Activated CD4-positive, alpha-beta memory T cell treated with anti-CD3 and anti-CD28 coated beads, Interleukin-2, amount 10 ng/mL, durations not matched to agents 7 days and 5 days (primary cell): Measurements from ENCODE around the gene DNAJC21. TPM values are rescaled to one million over a fixed set of nuclear protein-coding genes. Genes with fewer than 3 reads are reported as not detected.
"Not testable (repeated sequence)": the region's sequence is repeated elsewhere in the genome, so short reads cannot be mapped to it uniquely, and the experiment has no call there.

ENCODE experiments used
- CTCF ChIA-PET: fragments of 350-600 bp; sonication (Branson Sonifier 250); formaldehyde crosslinking; loops from one replicate; lab custom pipeline; 2021; ENCODE audit warnings: antibody characterized with exemption, inconsistent platforms; lab: Charles Lee
- POLR2A ChIA-PET: fragments of 350-600 bp; sonication (Branson Sonifier 250); formaldehyde crosslinking; loops from one replicate; lab custom pipeline; 2021; ENCODE audit warnings: antibody characterized with exemption; lab: Charles Lee
- DNase-seq: peaks from one replicate; pipeline ENCODE4 v3.0.0-alpha.2; 2020
- H3K27ac Mint-ChIP-seq: one replicate; pipeline ENCODE4 v1.8.0; 2021; ENCODE audit warnings: mild to moderate bottlenecking, mixed read lengths
- H3K27me3 Mint-ChIP-seq: one replicate; pipeline ENCODE4 v1.8.0; 2021; ENCODE audit warnings: mixed read lengths
- H3K36me3 Mint-ChIP-seq: one replicate; pipeline ENCODE4 v1.8.0; 2021; ENCODE audit warnings: low read depth, mixed read lengths
- H3K4me1 Mint-ChIP-seq: one replicate; pipeline ENCODE4 v1.8.0; 2021; ENCODE audit warnings: mixed read lengths
- H3K4me3 Mint-ChIP-seq: one replicate; pipeline ENCODE4 v1.8.0; 2021; ENCODE audit warnings: mild to moderate bottlenecking, mixed read lengths
- H3K9me3 Mint-ChIP-seq: one replicate; pipeline ENCODE4 v1.8.0; 2021; ENCODE audit warnings: mixed read lengths
- total RNA-seq, 2 experiments: library from RNA; stranded (reverse); gene quantifications; one replicate each; pipeline ENCODE4 v1.2.3, GENCODE V29; 2021

Gene DNAJC21
- total RNA-seq, 2 experiments from 2014 or later: 53.8 to 56.8 TPM

- Mint-ChIP-seq H3K27ac (no peak overlapping the region), H3K4me3 (no peak overlapping the region)
- DNase-seq: no peak
Observed at GRCh38 chr5:34903260-34903659, 26.1 kb upstream of the DNAJC21 start.

DNA sequence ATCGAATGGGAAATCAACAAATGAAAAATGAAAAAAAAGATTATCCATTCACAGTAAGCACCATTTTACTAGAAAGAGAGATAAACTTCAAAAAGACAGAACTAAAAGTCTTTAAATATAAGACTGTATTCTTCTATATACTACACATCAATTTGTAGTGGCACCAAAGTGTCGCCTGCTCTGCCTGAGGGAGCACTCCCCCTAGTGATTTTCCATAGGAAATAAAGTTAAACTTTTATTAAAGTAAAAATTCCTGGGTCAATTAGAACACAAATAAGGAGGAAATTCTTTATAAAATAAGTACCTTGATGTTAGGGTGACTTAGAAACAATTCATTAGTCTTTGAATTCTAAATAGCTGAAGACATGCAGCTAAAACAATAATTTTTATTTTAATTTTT is 23.8 kb upstream of the DNAJC21 start:
- POLR2A ChIA-PET: interaction anchor here (0.7 to 1.2 kb wide), 2 partner anchors 9 to 67 kb away, joined by 3 to 4 read pairs; partner anchors contain the start of gene TTC23L
- no peaks in the 10 kb centered on the region for H3K4me1 Mint-ChIP-seq
- H3K27ac Mint-ChIP-seq: no peak overlapping the region
- H3K9me3 Mint-ChIP-seq: no peaks in the 10 kb centered on the region
- H3K4me3 Mint-ChIP-seq: no peak overlapping the region
- CTCF ChIA-PET: interaction anchor here (0.8 to 0.9 kb wide), 2 partner anchors 8 to 9 kb away, joined by 3 to 5 read pairs; partner anchors contain the start of genes BRIX1 and RAD1
- H3K36me3 Mint-ChIP-seq: peaks cover 28% of the 10 kb centered on the region
- DNase-seq: no peak
- H3K27me3 Mint-ChIP-seq: no peaks in the 10 kb centered on the region

More at GRCh38 chr5:34903260-34903659, 26.1 kb upstream of the DNAJC21 start:
- ChIA-PET POLR2A (interaction anchor here (2.3 kb wide), 1 partner anchor 12 kb away, joined by 12 read pairs; the partner anchor contains the start of genes BRIX1 and RAD1), CTCF (interaction anchor here (0.9 to 2.1 kb wide), 3 partner anchors 8 to 380 kb away, joined by 3 to 6 read pairs (median 3); no protein-coding TSS in a partner anchor)
- Mint-ChIP-seq H3K36me3 (peaks cover 14% of the 10 kb centered on the region), H3K27me3 (no peaks in the 10 kb centered on the region), H3K4me1 (no peaks in the 10 kb centered on the region), H3K9me3 (no peaks in the 10 kb centered on the region)

DNA sequence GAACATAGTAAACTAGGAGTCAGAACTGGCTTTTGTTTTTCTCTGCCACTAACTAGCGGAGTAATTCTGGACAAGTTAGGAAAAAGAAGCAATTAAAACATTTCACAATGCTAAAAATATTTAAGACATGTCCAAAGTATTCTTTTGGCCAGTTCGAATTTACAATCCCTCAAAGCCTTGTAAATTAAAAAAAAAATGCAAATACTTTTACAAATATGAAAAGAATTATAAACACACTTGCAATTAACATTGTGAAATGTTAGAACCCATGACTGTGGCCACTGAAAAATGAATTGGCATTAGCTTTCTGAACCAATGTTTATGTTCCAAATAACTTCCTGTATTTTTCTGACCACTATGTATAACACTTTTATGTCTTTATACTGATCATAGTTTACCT is 16.3 kb upstream of the DNAJC21 start:
- H3K36me3 Mint-ChIP-seq: peaks cover 52% of the 10 kb centered on the region
- no peak overlapping the region for H3K4me3 Mint-ChIP-seq
- no peak overlapping the region for H3K27ac Mint-ChIP-seq
- ChIA-PET CTCF (interaction anchor here (1.5 kb wide), 1 partner anchor 9 kb away, joined by 3 read pairs; no protein-coding TSS in a partner anchor), POLR2A (interaction anchor here (1.2 to 7.1 kb wide), 2 partner anchors 10 to 17 kb away, joined by 4 to 200 read pairs; partner anchors contain the start of gene DNAJC21)
- H3K9me3 Mint-ChIP-seq: no peaks in the 10 kb centered on the region
- no peak for DNase-seq
- no peaks in the 10 kb centered on the region for H3K27me3 Mint-ChIP-seq
- peaks cover 36% of the 10 kb centered on the region for H3K4me1 Mint-ChIP-seq

GRCh38 chr5:34914671-34915138 is 14.7 kb upstream of the DNAJC21 start:
- POLR2A ChIA-PET: interaction anchor here (1.0 to 7.1 kb wide), 12 partner anchors 9 to 669 kb away, joined by 3 to 200 read pairs (median 6); partner anchors contain the start of genes DNAJC21 and TTC23L
- Mint-ChIP-seq H3K9me3 (no peaks in the 10 kb centered on the region), H3K27ac (no peak overlapping the region), H3K4me3 (no peak overlapping the region), H3K4me1 (peaks cover 39% of the 10 kb centered on the region), H3K27me3 (no peaks in the 10 kb centered on the region), H3K36me3 (peaks cover 43% of the 10 kb centered on the region)
- CTCF ChIA-PET: interaction anchor here (0.7 to 5.7 kb wide), 7 partner anchors 9 to 440 kb away, joined by 3 to 39 read pairs (median 5); partner anchors contain the start of gene DNAJC21
- DNase-seq: peak; percentile 32

GRCh38 chr5:34915139-34915855 is 14.1 kb upstream of the DNAJC21 start, which contains the start of the genes BRIX1 and RAD1:
BRIX1 (plus strand) TSS chr5:34915711; CDS start chr5:34915739, 28 bp downstream.
RAD1 (minus strand) TSS chr5:34915504; CDS start chr5:34914892, 612 bp downstream.
- H3K9me3 Mint-ChIP-seq: no peaks in the 10 kb centered on the region
- H3K36me3 Mint-ChIP-seq: peaks cover 42% of the 10 kb centered on the region
- H3K27me3 Mint-ChIP-seq: no peaks in the 10 kb centered on the region
- POLR2A ChIA-PET: interaction anchor here (0.9 to 7.1 kb wide), 15 partner anchors 9 to 1326 kb away, joined by 3 to 200 read pairs (median 5); partner anchors contain the start of genes DNAJC21 and TTC23L
- peaks cover 41% of the 10 kb centered on the region for H3K4me1 Mint-ChIP-seq
- H3K4me3 Mint-ChIP-seq: no peak within 1 kb of the TSS
- CTCF ChIA-PET: interaction anchor here (0.7 to 5.7 kb wide), 8 partner anchors 9 to 441 kb away, joined by 3 to 39 read pairs (median 4); partner anchors contain the start of gene DNAJC21
- peak; percentile 96 for DNase-seq
- no peak within 1 kb of the TSS for H3K27ac Mint-ChIP-seq

DNA sequence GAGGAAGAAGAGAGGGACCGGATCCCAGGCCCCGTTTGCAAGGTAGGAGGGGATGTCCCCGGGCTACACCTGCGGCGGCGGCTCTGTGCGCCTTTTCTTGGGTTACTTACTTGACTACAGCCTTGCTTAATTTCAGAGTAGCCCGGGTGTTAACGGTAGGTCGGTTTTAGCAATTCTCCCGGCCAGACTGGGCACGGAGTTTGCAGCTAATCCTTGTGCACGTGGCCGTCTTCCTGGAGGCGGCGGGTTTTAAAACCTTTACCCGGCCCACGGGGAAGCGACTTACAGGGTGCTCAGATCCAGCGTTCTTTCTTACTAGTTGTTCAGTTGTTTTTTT is 13.5 kb upstream of the DNAJC21 start:
- H3K36me3 Mint-ChIP-seq: peaks cover 44% of the 10 kb centered on the region
- H3K27ac Mint-ChIP-seq: no peak overlapping the region
- peaks cover 43% of the 10 kb centered on the region for H3K4me1 Mint-ChIP-seq
- no peaks in the 10 kb centered on the region for H3K27me3 Mint-ChIP-seq
- POLR2A ChIA-PET: interaction anchor here (0.9 to 7.1 kb wide), 15 partner anchors 8 to 1325 kb away, joined by 3 to 200 read pairs (median 5); partner anchors contain the start of genes DNAJC21 and TTC23L
- CTCF ChIA-PET: interaction anchor here (0.9 to 5.7 kb wide), 4 partner anchors 8 to 440 kb away, joined by 3 to 39 read pairs (median 10); partner anchors contain the start of gene DNAJC21
- no peak for DNase-seq
- H3K4me3 Mint-ChIP-seq: no peak overlapping the region
- H3K9me3 Mint-ChIP-seq: no peaks in the 10 kb centered on the region

- Mint-ChIP-seq H3K27me3 (no peaks in the 10 kb centered on the region), H3K9me3 (no peaks in the 10 kb centered on the region), H3K36me3 (peaks cover 42% of the 10 kb centered on the region), H3K27ac (no peak overlapping the region), H3K4me1 (peaks cover 40% of the 10 kb centered on the region), H3K4me3 (no peak overlapping the region)
- CTCF ChIA-PET: interaction anchor here (1.0 to 5.7 kb wide), 4 partner anchors 13 to 440 kb away, joined by 4 to 39 read pairs (median 6); partner anchors contain the start of gene DNAJC21
- DNase-seq: no peak
- POLR2A ChIA-PET: interaction anchor here (0.7 to 7.1 kb wide), 5 partner anchors 9 to 1325 kb away, joined by 3 to 200 read pairs (median 3); partner anchors contain the start of genes DNAJC21 and TTC23L
Observed at GRCh38 chr5:34916518-34916917, 12.8 kb upstream of the DNAJC21 start.

DNA sequence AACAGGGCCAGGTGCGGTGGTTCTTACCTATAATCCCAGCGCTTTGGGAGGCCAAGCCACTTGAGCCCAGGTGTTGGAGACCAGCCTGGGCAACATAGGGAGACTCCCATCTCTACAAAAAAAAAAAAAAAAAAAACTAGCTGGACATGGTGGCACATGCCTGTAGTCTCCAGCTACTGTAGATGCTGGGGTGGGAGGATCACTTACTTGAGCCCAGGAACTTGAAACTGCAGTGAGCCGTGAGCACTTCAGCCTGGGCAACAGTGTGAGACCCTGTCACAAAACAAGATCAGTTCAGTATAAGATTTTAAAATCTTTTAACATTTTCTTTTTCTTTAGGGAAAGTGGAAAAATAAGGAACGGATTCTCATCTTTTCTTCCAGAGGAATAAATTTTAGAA is 11.3 kb upstream of the DNAJC21 start:
- POLR2A ChIA-PET: interaction anchor here (7.1 kb wide), 1 partner anchor 12 kb away, joined by 200 read pairs; the partner anchor contains the start of gene DNAJC21
- CTCF ChIA-PET: interaction anchor here (0.7 to 5.7 kb wide), 4 partner anchors 11 to 442 kb away, joined by 3 to 39 read pairs (median 6); partner anchors contain the start of gene DNAJC21
- H3K27ac Mint-ChIP-seq: no peak overlapping the region
- peaks cover 40% of the 10 kb centered on the region for H3K36me3 Mint-ChIP-seq
- no peaks in the 10 kb centered on the region for H3K27me3 Mint-ChIP-seq
- no peak for DNase-seq
- H3K9me3 Mint-ChIP-seq: no peaks in the 10 kb centered on the region
- H3K4me1 Mint-ChIP-seq: peaks cover 41% of the 10 kb centered on the region
- H3K4me3 Mint-ChIP-seq: no peak overlapping the region

DNA sequence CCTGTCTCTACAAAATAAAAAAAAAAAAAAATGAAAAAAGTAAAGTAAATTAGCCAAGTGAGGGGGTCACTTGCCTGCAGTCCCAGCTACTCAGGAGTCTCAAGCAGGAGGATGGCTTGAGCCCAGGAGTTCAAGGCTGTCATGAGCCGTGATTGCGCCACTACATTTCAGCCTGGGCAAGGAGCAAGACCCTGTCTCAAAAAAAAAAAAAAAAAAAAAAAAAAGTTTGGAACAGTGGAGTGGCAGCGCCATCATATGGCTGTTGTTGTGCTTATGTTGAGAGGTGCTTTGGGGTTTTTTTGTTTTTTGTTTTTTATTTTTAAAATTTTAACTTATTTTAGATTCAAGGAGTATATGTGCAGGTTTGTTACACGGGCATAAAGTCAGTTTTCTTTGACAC is 10.3 kb upstream of the DNAJC21 start:
- no peak overlapping the region for H3K27ac Mint-ChIP-seq
- H3K4me1 Mint-ChIP-seq: peaks cover 41% of the 10 kb centered on the region
- H3K36me3 Mint-ChIP-seq: peaks cover 41% of the 10 kb centered on the region
- no peak overlapping the region for H3K4me3 Mint-ChIP-seq
- H3K27me3 Mint-ChIP-seq: no peaks in the 10 kb centered on the region
- CTCF ChIA-PET: interaction anchor here (0.7 to 5.7 kb wide), 2 partner anchors 10 to 1433 kb away, joined by 3 to 39 read pairs; partner anchors contain the start of gene DNAJC21
- H3K9me3 Mint-ChIP-seq: no peaks in the 10 kb centered on the region
- POLR2A ChIA-PET: interaction anchor here (3.3 kb wide), 1 partner anchor 10 kb away, joined by 16 read pairs; the partner anchor contains the start of gene DNAJC21
- DNase-seq: no peak

GRCh38 chr5:34923256-34923655 is 6.1 kb upstream of the DNAJC21 start:
- Mint-ChIP-seq H3K36me3 (peaks cover 48% of the 10 kb centered on the region), H3K27ac (peak overlapping the region; percentile 44), H3K4me1 (peaks cover 34% of the 10 kb centered on the region)
- POLR2A ChIA-PET: interaction anchor here (0.9 to 1.6 kb wide), 3 partner anchors 8 to 1229 kb away, joined by 3 to 25 read pairs (median 4); partner anchors contain the start of genes BRIX1, RAD1 and SKP2
- H3K4me3 Mint-ChIP-seq, DNase-seq, H3K9me3 Mint-ChIP-seq, H3K27me3 Mint-ChIP-seq: not testable (repeated sequence)
- CTCF ChIA-PET: interaction anchor here (0.9 to 1.4 kb wide), 2 partner anchors 8 to 32 kb away, joined by 3 to 12 read pairs; partner anchors contain the start of genes BRIX1 and RAD1

GRCh38 chr5:34923694-34924461 is 5.5 kb upstream of the DNAJC21 start:
- H3K4me1 Mint-ChIP-seq: peaks cover 34% of the 10 kb centered on the region
- DNase-seq: peak; percentile 38
- H3K36me3 Mint-ChIP-seq: peaks cover 48% of the 10 kb centered on the region
- POLR2A ChIA-PET: interaction anchor here (0.9 to 1.6 kb wide), 3 partner anchors 9 to 1229 kb away, joined by 3 to 25 read pairs (median 4); partner anchors contain the start of genes BRIX1, RAD1 and SKP2
- no peak overlapping the region for H3K4me3 Mint-ChIP-seq
- H3K27ac Mint-ChIP-seq: peak overlapping the region; percentile 44
- H3K27me3 Mint-ChIP-seq: no peaks in the 10 kb centered on the region
- CTCF ChIA-PET: interaction anchor here (0.9 to 1.4 kb wide), 2 partner anchors 9 to 32 kb away, joined by 3 to 12 read pairs; partner anchors contain the start of genes BRIX1 and RAD1
- H3K9me3 Mint-ChIP-seq: no peaks in the 10 kb centered on the region
